Measurements from ENCODE around the gene MXD4.

The MXD4 gene

DNA sequence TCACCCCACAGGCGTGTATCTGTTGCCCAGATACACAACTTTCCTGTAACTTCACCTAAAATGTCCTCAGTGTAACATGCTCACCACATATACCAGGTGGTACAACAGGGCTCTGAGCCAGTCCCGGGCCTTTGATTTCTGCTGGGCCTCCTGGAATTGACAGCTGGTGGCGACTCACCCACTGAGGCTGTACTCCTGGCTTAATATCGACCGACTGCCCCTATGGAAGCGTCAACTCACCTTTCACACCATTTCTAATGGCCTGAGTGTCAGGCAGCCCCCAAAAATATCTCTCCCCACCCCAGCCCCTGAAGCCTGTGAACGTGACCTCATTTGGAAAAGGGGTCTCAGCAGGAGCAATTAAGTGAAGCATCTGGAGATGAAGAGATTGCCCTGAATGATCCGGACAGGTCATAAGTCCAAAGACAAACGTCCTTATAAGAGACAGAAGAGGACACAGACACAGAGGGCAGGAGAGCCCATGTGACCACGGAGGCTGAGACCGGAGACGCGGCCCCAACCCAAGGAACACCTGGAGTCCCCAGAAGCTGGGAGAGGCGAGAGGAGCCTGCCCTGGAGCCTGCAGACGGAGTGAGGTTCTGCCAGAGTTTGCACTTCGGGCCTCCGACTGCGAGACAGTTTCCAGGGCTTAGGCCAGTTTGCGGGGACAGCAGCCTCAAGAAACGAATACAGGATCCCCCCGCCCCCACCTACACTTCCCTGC is 12.6 kb upstream of the MXD4 start:
- DNase-seq: no peak

DNA sequence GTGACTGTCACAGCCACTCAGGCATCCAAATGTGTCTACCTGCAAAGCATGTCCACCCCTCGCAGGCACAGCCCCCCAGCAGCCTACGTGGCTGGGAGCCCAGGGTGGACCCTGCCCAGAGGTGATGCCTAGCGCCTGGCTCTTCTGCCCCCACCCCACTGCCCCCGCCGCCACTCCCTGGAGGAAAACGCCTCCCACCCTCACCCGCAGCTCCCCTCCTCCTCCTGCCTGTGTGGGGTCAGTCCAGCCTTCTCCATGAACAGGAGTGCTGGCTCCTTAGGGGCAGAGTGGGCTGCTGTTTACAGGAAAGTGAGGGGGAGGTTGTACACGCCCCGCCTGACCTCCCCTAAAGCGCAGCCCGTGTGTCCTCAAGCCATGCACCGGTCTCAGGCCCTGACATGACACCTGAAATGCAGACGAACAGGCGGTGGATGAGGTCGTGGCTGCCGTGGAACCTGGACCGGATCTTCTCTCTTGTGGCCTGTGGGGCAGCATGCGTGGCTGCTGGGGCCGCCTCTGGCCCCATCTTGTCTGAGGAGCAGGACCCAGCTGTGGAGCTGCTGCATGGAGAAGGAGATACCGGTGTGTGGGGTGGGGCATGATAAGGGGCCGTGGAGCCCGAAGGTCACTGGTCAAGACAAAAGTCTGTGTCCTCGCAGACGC is 11.9 kb upstream of the MXD4 start:
- DNase-seq: no peak

DNA sequence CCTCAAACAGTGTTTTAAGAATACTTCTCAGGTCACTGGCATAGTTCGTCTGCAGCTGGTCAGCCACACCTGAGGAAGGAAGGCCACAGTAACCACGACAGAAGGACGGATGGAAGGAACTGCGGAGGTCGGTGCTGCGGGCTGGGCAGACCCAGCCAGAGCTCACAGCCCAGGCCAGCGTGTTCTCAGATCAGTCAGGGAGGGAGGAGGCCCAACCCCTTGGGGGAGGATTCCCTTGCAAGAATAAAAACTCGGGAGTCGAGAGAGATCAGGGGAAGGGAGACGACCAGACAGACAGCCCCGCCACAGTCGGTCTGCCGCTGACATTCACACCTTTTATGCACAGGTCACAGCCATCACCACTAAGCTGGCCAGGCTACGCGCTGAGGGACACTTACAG is 11.3 kb upstream of the MXD4 start:
- DNase-seq: no peak

DNA sequence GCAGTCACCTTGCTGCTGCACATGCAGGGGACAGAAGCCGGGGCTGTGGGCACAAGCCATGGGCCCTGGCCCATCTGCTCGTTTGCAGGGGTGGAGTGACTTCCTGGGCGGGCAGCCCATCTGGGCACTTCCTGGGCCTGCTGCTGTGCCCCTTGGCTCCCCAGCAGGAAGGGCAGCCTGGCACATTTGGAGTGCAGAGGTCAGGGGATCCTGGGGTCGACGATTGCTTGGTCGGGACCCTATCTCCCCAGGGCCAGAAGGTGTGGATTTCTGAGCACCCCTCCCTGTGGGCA is 10.9 kb upstream of the MXD4 start:
- DNase-seq: no peak

DNA sequence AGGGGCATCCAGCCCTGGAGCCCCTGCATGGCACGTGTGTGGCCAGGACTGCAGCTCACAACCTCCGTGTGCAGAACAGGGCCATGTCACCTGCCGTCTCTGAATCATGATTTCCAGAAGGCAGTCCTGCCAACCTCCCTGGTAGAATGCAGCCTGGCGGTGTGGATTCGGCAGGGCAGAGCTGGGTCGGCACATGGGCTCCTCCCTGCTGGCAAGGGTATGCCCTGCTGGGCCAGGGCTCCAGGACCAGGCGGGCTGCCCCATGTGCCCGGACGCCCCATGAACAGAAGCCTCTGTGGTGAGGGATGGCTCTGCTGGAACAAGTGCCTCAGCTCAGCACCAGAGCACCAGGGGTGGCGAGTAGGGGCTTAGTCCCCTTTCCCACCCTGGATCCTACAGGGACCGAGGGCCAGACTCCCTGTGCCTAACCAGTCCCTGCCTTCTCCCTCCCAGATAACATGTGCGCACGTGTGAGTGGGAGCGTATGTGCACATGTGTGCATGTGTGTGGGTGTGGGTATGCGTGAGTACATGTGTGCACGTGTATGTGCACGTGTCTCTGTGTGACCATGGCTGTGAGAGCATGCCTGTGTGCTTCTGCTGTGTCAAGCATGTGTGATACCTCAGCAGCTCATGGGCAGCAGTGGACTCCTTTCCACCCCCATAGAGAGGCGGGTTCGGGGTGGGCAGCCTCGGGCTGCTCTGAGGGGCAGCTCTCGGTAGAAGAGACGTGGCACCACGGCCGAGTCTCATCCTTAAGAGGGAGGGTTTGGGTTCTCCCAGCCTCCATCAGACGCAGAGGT is 10.3 kb upstream of the MXD4 start:
- no peak for DNase-seq

DNA sequence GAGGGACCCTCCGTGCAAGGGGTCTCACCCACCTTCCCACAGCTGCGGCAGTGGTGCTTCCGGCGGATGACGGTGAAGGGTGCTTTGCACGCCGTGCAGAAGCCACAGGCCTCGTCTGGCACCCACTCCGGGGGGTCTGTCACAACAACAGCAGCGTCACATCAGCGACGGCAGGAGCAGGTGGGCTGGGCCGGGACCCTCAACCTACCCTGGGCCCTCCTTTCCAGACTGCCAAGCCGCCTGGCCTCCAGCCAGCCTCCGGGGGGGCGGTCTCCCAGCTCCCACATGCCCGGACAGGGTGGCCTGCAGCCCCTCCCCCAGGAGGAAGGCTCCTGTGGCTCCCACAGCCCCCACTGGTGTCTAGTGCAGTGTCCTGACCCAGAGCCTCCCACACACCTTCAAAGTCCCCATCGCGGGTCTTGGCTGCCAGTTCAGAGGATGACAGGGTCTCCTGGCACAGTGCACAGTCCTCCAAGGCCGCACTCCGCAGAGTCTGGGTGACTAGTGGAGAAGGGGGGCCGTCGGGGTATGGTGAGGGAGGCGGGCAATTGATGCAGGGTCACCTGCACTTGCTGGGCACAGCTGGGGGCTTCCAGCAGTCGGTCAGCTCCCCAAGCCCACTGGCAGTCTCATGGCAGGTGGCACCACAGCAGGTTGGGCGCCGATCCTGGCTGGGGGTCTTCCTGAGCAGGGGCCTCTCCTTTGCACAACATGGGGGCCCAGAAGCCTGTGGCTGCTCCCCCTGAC is 9.5 kb upstream of the MXD4 start:
- peak; percentile 20 for DNase-seq

DNA sequence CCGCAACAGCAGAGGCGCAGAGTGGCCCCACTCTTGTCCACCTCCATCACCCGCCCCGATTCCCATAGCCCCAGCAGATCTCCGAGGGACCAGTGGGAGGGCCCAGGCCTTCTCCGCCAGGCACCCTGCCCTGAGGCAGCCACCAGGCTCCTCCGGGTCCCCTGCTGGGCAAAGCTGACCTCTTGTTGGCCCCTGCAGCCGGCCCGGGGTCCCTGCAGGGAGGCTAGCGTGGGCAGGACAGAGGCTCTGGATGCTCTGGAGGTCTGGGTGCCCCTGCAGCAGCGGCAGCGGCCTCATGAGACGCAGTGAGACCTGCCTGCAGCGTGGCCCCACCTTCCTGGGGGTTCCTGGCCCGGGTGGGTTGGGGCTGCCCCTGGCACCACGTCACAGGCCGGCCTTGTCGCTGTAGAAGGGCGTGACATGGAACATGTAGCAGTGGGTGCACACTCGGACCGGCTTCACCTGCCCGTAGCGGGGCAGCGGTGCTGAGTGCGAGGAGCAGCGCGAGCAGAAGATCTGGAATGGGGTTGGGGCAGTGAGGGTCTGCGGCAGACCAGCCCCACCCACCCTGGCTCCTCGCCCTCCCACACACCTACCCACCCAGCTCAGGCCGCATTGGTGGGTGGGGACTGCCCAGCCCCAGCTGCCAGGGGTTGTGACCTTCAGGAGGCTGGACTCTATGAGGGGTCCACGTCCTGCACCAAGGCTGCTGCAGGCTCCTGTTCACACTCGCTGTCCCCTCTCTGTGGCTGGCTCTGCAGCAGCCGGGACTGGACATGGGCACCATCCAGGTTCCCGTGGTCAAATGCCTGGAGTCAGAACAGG is 8.6 kb upstream of the MXD4 start:
- DNase-seq: peak; percentile 20

DNA sequence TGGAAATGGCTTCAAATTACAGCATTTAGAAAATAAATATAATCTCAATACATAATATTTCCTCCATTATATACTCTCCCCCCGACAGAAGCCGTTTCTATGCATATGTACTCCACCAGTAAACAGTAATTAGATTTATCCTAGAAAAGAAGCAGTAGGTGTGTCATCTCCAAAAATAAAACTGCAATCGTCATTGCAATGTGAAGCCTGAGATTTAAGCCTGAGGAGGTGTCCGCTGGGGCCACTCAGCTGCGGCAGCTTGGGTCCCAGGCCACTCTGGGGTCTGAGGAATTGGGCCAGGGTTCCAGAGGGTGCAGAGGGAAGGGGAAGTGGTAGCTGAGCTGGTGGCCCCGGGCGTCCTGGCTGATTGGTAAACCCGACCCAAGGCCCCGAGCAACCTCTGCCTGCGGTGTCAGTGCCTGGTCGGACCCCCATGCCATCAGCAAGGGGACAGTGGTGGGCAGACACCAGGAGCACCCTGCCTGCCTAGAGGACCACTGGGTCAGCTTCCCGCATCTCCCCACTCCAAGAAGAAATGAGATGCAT is 7.8 kb upstream of the MXD4 start:
- DNase-seq: peak; percentile 16

DNA sequence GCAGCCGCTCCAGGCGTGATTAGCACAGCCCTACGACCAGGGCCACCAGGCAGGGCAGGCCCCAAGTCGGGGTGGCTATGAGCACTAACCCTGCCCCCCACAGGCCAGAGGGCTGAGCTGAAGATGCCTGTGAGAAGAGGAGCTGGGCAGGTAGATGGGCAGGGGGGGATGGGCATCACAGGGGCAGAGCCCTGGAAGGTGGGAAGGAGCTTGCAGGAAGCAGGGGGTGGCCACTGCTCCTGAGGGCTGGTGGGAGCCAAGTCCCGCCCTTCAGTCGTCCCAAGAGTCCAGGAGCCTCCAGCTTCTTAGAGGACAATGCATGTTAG is 7.3 kb upstream of the MXD4 start:
- DNase-seq: peak; percentile 25

DNA sequence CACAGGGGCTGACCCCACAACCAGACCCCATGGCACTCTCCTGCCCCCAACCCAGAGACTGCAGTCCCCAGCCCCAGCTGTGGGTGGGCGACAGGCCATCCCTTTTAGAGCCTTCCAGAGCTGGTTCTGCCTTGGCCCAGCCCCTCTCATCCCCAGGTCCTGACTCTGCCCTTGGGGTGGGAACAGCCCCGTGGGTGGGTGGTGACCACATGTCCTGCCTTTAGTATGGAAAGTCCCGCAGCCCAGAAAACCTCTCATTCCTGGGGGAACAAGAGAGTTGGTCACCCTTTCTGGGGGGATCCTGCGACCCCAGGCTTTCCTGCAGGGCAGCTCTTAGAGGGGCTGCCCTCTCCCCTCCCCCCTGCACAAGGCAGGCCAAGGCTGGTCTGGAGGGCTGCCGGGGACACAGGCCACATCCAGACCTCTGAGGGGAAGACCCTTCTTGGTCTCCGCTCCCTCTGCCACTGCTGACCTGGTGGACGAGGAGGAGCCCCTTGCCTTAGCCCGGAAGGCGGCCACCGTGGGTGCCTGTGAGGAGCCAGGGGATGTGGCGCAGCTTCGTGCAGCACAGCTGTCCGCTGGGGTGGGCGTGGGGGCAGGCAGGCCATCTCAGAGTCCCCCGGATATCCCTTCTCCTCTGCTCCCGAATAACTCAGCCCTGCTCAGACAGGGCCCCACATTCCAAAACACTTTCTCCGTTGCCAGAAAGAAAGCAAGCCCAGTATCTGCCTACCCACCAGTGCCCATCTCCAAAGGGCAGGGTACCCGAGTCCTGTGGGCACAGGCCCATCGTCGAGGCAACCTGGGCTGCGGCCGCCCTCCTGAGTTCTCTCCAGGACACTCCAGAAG is 6.7 kb upstream of the MXD4 start:
- no peak for DNase-seq

DNA sequence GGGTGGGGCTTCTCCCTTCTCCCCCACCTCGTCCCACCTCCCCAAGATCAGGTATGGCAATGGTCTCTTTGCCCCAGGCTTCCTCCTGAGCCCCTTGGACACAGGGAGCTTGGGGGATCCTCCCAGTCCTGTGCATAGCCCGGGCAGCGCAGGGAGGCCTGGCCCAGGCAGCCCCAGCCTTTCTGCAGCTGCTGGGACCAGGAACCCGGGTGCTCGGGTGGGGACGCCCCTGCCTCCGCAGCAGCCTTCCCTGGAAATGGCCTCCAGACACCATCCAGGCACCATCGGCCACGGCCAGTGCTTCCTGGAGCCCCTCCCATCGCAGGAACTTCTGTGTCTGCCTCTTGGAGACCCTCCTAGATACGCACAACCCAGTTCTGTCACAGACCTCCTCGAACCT is 5.9 kb upstream of the MXD4 start:
- DNase-seq: no peak

DNA sequence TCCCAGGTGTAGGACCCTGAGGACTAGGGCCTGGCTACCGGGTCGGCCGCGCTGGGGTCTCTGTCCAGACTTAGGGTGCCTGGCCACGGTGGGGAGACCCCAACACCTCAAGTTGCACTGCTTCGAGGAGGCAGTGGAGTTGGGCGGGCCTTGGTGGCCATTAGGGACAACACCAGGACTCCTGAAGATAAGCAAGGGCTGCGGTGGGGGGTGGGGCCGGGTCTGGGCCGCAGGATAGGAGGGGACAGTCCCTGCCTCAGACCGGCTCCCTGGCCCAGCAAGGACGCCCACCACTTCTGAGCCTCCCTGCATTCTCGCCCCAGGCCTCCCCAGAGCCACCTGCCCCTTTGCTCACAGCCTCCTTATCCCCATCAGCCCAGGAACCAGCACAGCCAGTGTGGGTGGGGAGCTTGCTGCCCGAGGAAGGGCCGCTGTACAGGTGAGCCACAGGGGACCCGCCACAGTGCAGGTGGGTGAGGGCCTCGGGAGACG is 5.5 kb upstream of the MXD4 start:
- DNase-seq: no peak

DNA sequence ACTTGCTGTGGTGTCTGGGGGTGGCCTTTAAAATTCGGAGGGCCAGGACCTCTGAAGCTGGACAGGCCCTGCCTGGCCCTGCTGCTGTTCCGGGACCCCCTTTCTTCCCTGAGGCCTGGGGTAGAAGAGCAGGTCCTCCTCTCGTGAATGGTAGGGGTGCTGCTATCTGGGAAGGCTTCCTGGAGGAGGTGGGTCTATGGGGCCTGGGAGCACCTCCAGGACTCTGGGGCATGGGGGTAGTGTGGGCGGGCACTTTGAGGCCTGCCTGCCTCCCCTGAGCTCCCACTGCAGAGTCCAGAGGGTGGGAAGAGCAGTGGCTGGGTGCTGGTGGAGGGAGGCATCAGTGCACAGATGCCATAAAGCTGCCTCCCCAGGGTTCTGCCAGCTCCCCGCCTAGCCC is 4.9 kb upstream of the MXD4 start:
- no peak for DNase-seq

DNA sequence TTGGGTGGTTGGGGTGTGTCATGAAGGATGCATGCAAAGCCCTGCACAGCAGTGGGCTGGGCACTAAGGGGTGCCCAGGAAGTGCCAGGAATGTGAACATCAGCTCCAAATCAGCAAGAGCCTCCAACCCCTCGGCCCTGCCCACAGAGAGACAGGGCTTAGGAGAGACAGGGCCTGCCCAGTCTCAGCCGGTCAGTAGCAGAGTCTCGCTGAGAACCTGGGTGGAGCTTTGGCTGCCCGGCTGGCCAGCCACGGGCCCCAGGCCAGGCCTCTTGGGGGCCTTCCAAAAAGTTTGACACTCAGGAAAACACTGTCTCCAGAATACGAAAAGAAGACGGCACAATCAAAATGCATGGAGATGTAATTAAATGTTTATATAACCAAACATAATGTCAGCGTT is 4.3 kb upstream of the MXD4 start:
- peak; percentile 71 for DNase-seq

DNA sequence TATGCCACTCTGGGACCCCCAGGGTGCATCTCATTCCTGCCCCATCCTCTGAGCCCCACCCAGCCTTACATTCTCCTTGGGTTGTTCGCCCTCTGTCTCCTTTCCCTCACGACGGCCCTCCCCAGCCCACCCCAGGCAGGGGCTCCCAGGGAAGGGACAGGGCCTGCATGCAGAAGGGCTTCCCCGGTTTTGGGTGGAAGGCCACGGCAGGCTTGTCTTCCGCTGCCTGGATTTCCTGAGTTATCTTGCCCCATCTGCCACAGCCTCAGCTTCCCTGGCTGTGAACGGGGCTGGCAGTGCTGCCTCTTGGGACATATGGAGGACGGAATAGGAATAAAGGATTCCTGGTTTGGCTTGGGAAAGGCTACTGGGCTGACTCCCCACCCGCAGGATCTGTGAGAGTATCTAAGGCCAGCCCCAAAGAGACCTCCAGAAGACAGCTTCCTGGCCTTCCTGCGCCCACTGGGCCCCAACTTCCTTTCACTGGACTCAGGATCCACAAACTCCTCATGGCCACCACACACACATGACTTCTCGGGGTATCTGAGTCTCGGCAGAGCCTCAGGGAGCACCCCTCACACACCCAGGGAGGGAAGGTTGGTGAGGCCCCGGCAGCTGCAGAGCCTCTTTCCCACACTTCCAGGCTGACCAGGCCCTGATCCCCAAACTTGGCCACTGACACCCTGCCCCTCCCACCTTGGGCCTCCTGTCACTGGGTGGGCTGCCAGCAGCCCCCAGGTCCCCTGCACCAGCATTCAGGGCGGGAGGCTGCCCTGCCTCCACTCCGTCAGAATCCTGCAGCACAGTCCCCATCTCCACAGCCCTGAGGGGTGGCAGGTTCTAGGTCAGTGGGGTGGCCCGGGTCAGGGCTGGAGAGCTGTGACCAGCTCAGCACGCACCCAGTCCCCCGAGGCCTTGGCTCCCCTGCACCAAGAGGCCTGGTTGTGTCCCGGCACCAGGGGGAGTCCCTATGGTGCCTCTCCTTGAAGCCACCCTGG is 3.5 kb upstream of the MXD4 start:
- DNase-seq: no peak

DNA sequence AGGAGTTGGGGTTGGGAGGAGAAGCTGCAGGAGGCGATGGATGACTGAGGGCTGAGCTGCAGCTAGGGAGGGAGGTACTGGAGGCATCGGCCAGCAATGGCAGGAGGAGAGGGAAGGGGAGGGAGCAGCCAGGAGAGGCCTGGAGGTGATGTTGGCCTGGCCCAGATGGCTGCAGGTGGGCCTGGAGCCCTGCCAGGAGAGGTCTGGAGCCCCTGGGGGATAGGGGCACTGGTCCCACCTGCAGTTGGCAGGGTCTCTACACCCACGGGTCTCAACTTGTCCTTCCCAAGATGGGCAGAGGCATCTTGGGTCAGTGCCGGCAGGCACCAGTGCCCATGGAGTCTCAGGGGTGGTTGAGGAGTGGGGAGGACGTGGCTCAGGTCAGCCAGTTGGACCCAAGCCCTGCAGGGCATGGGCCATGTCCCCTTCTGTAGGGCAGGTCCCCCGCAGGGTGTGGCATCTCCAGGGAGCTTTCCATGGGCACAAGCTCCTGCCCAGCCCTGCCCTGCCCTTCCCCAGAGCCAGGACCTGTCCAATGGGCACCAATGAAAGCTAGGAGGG is 2.7 kb upstream of the MXD4 start:
- DNase-seq: peak; percentile 27

DNA sequence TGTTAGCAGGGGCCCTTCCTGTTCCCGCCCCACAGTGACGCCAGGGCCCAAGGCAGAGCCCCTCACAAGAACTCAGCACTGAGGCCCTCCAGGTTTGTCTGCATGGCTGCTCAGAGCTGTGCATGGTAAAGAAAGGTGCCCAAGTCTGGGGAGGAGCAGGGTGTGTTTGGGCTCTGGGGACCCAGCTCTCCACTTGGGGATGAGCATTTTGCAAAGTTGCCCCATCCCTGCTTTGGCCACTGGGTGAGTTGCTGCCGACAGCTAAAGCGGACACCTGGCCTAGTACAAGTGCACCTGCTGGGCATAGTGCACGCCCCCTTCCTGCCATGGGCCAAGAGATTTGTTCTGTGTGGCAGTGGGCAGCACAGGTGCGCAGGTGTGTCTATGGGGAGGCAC is 2.0 kb upstream of the MXD4 start:
- no peak for DNase-seq

DNA sequence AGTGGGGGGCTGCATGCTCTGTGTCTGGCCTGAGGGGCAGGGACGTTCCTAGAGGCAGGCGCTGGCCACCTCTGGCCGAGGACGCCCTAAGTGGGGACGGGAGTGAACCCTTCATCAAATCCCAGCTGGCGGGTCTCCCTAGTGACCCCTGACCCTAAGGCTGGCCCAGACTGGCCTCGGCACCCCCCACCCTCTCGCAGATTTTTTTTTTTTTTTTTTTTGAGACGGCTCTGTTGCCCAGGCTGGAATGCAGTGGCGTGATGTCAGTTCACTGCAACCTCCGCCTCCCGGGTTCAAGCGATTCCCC is 988 bp upstream of the MXD4 start:
- DNase-seq: no peak

DNA sequence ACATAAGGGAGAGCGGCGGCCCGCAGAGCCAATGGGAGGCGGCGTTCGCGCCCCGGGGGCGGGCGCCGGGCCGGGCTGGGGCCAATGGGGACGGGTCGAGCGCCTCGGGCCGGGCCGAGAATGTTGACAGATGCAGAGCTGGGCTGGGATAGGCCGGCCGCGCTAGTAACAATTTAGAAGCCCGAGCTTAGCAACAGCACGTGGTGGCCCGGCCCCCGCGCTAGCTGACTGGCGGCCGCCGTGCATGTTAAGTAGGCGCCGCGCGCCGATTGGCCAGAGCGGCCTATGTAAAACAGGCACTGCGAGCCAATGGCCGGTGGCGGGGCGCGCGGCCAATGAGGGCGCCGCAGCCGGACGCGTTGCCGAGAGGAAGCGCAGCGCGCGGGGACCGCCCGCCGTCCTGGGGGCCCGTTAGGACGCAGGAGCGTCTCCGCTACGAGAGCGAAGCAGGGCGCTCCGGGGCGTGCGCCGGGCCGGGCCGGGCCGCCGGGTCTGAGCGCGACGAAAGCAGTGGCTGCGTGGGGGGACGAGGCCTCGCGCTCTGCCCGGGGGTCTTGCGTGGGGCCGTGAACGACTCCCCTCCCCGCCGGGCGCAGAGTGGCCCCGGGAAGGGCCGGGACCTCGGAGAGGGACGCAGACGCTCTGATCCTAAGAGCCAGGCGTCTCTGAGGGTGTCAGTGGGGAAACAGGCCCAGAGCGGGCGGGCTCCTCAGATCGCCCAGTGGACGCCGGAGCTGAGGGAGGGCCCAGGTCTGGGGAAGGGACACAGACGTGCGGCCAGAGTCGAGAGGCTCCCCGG is 435 bp upstream of the MXD4 start:
- DNase-seq: peak; percentile 100

Data from left hindlimb (tissue), 1 donor.